Liver (tissue), 9 donors: ENCODE results near the gene ANKRD13D. TPM values are rescaled to one million over a fixed set of nuclear protein-coding genes. Genes with fewer than 3 reads are reported as not detected.

ENCODE experiments used
- DNase-seq: peaks from one replicate; pipeline ENCODE4 v3.0.0-alpha.2; 2017; ENCODE audit warnings: low spot score
- H3K27ac ChIP-seq, 2 donors: one replicate each; pipeline ENCODE4 v1.7.0; 2013; ENCODE audit warnings: inconsistent platforms in 2 of 2, low read length in 2 of 2, control low read depth in 1 of 2, low read depth in 1 of 2, mild to moderate bottlenecking in 1 of 2
- H3K27me3 ChIP-seq, 4 donors: one replicate each; pipeline versions ENCODE4 v1.6.1 to v1.7.0; 2013; ENCODE audit warnings: low read length in 3 of 4, inconsistent platforms in 1 of 4, mild to moderate bottlenecking in 1 of 4, moderate library complexity in 1 of 4; ENCODE audit not compliant: control insufficient read depth in 4 of 4, insufficient read depth in 4 of 4
- H3K36me3 ChIP-seq, 4 donors: one replicate each; pipeline versions ENCODE4 v1.6.1 to v1.7.0; 2013; ENCODE audit warnings: low read length in 3 of 4, mild to moderate bottlenecking in 3 of 4, low read depth in 1 of 4, moderate library complexity in 1 of 4; ENCODE audit not compliant: control insufficient read depth in 4 of 4, insufficient read depth in 3 of 4
- H3K4me1 ChIP-seq, 4 donors: one replicate each; pipeline versions ENCODE4 v1.6.1 to v1.7.0; 2013; ENCODE audit warnings: low read length in 3 of 4, mild to moderate bottlenecking in 3 of 4, moderate library complexity in 1 of 4; ENCODE audit not compliant: control insufficient read depth in 4 of 4, insufficient read depth in 4 of 4
- H3K4me3 ChIP-seq, 3 donors: one replicate each; pipeline versions ENCODE4 v1.6.1 to v1.7.0; 2013; ENCODE audit warnings: low read length in 3 of 3, control low read depth in 1 of 3, low read depth in 1 of 3, mild to moderate bottlenecking in 1 of 3
- H3K9ac ChIP-seq, 2 donors: one replicate each; pipeline ENCODE4 v1.7.0; 2013; ENCODE audit warnings: low read length in 2 of 2, mild to moderate bottlenecking in 2 of 2, moderate library complexity in 2 of 2, control low read depth in 1 of 2, low read depth in 1 of 2
- H3K9me3 ChIP-seq, 4 donors: one replicate each; pipeline versions ENCODE4 v1.6.1 to v1.7.0; 2013; ENCODE audit warnings: low read length in 3 of 4; ENCODE audit not compliant: control insufficient read depth in 4 of 4
- ATF3 ChIP-seq: IDR thresholded peaks from 2 replicates; pipeline ENCODE4 v1.6.1; 2016; ENCODE audit warnings: antibody characterized with exemption
- CTCF ChIP-seq: fragments of 150-350 bp; IDR thresholded peaks from 2 replicates; pipeline ENCODE4 v1.5.1; 2017; ENCODE audit warnings: improper control_type of control experiment, low read depth, low read length; ENCODE audit not compliant: missing input control
- EGR1 ChIP-seq, 2 donors: IDR thresholded peaks; 2 replicates each; pipeline ENCODE4 v1.6.1; 2016 to 2018; ENCODE audit warnings: antibody characterized with exemption in 2 of 2, low read depth in 2 of 2
- FOXA1 ChIP-seq: IDR thresholded peaks from 2 replicates; pipeline ENCODE4 v1.6.1; 2016; ENCODE audit warnings: antibody characterized with exemption
- FOXA2 ChIP-seq: IDR thresholded peaks from 2 replicates; pipeline ENCODE4 v1.6.1; 2016; ENCODE audit warnings: antibody characterized with exemption
- GABPA ChIP-seq, 2 donors: IDR thresholded peaks in 1 of 2; conservative IDR thresholded peaks in 1 of 2; 2 replicates each; pipeline ENCODE4 v1.6.1; 2016; ENCODE audit warnings: antibody characterized with exemption in 2 of 2, mild to moderate bottlenecking in 1 of 2, moderate library complexity in 1 of 2
- HNF4A ChIP-seq, 2 donors: conservative IDR thresholded peaks; 2 replicates each; pipeline ENCODE4 v1.6.1; 2016; ENCODE audit warnings: antibody characterized with exemption in 2 of 2, mild to moderate bottlenecking in 2 of 2
- MAX ChIP-seq: IDR thresholded peaks from 2 replicates; pipeline ENCODE4 v1.6.1; 2016; ENCODE audit warnings: antibody characterized with exemption
- NR2F2 ChIP-seq: IDR thresholded peaks from 2 replicates; pipeline ENCODE4 v1.6.1; 2016; ENCODE audit warnings: antibody characterized with exemption
- RAD21 ChIP-seq, 2 donors: IDR thresholded peaks; 2 replicates each; pipeline ENCODE4 v1.6.1; 2016; ENCODE audit warnings: antibody characterized with exemption in 2 of 2, mild to moderate bottlenecking in 2 of 2
- REST ChIP-seq: IDR thresholded peaks from 2 replicates; pipeline ENCODE4 v1.6.1; 2016; ENCODE audit warnings: antibody characterized with exemption, mild to moderate bottlenecking
- SP1 ChIP-seq: IDR thresholded peaks from 2 replicates; pipeline ENCODE4 v1.6.1; 2018; ENCODE audit warnings: antibody characterized with exemption, mild to moderate bottlenecking
- TAF1 ChIP-seq: conservative IDR thresholded peaks from 2 replicates; pipeline ENCODE4 v1.6.1; 2016; ENCODE audit warnings: antibody characterized with exemption, mild to moderate bottlenecking
- ZBTB33 ChIP-seq: IDR thresholded peaks from 2 replicates; pipeline ENCODE4 v1.6.1; 2016; ENCODE audit warnings: antibody characterized with exemption
- WGBS: extraction: QIAGEN DNeasy Blood & Tissue Kit; methylation state at CpG from one replicate; pipeline ENCODE4 v1.1.7; 2013; 5-methylcytosine and 5-hydroxymethylcytosine counted together
- polyA plus RNA-seq, 2 donors: library from polyadenylated mRNA; stranded (reverse) in 1 of 2; unstranded in 1 of 2; fragments of 200-250 nt in 1 of 2; fragments of >200 nt in 1 of 2; fragmentation: Nextera tagmentation in 1 of 2; extraction: Ambion mirVana in 1 of 2; gene quantifications; one replicate each; pipeline versions ENCODE4 v1.2.1 to v1.2.3, GENCODE V29; 2013 to 2015
- total RNA-seq, 2 donors: library from RNA; depleted of rRNA; stranded (reverse); fragments of >200 nt; gene quantifications; one replicate each; pipeline ENCODE4 v1.2.3, GENCODE V29; 2014
- donor health status: healthy.
- donor health status: healthy.
- donor health status: healthy.
- donor health status: healthy.
- donor health status: healthy.

The ANKRD13D gene
- total and polyA plus RNA-seq, 4 donors: 5.5 to 15.0 (median 5.9) TPM

- Histone ChIP-seq H3K27me3 (no peaks in the 10 kb centered on the region), H3K4me3 (no peak overlapping the region), H3K9me3 (no peaks in the 10 kb centered on the region), H3K36me3 (peaks cover 8 to 33% (median 18%) of the 10 kb centered on the region in 4 donors), H3K9ac (peak overlapping the region; percentile 13 to 51), H3K4me1 (peaks cover 0 to 24% (median 14%) of the 10 kb centered on the region in 4 donors), H3K27ac (peak overlapping the region; percentile 88 to 94)
- TF ChIP-seq HNF4A (conservative IDR thresholded peaks at IDR 0.05) (no peak), GABPA (IDR thresholded peaks at IDR 0.05 in 1 of 2, conservative IDR thresholded peaks at IDR 0.05 in 1 of 2) (no peak), NR2F2 (no peak), REST (no peak), FOXA2 (no peak), EGR1 (IDR thresholded peaks at IDR 0.05; ENCODE audit: low read depth in 2 of 2) (no peak), FOXA1 (no peak), SP1 (no peak), ATF3 (no peak), MAX (no peak), TAF1 (no peak), CTCF (no peak), RAD21 (IDR thresholded peaks at IDR 0.05) (no peak)
- no peak for DNase-seq
- WGBS: 75% methylated on average over 14 of the region's 14 CpGs
Measured at GRCh38 chr11:67287355-67288197, 1.5 kb upstream of the ANKRD13D start.

DNA sequence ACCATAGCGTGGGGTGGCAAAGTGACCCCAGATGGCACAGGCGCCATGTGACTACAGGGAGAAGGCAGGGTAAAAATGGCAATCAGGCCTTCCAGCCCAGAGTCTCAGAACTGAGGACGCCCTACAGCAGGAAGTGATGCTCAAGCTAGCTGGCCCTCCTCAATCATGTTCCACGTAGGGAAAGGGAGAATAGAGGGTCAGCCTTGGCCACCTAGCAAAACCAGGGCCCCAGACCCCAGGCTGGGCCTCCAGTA, 978 bp upstream of the ANKRD13D start:
- no peaks in the 10 kb centered on the region for H3K27me3 ChIP-seq
- no peak overlapping the region for H3K4me3 ChIP-seq
- WGBS: 57% methylated on average over 4 of the region's 4 CpGs
- DNase-seq: no peak
- TF ChIP-seq ZBTB33: no peak
- TF ChIP-seq CTCF: peak; percentile 4
- no peaks in the 10 kb centered on the region for H3K9me3 ChIP-seq
- peak overlapping the region; percentile 13 to 51 for H3K9ac ChIP-seq
- peak overlapping the region; percentile 88 to 94 for H3K27ac ChIP-seq
- H3K36me3 ChIP-seq: peaks cover 3 to 27% (median 13%) of the 10 kb centered on the region in 4 donors
- H3K4me1 ChIP-seq: peaks cover 0 to 24% (median 14%) of the 10 kb centered on the region in 4 donors
